ENCODE results near the gene PNPLA3.

DNA sequence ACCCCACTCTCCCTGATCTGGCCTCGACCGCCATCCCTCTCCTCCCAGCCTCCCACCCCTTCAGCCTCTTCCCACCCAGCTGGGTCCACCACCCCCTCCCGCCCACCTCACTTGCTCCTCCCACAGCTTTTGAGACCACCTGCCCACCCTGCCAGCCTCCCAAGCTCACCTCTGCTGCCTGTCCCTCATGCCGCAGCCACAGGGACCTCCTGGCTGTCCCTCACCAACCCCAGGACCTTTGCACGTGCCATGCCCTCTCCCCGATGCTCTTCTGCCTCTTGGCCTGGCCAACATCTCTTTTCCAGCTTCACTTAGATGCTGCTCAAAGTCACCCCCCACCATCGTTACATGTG is 38.3 kb upstream of the PNPLA3 start:
- TF ChIP-seq POLR2A (IDR thresholded peaks at IDR 0.05), result no peak
- TF ChIP-seq, protein P1, sequence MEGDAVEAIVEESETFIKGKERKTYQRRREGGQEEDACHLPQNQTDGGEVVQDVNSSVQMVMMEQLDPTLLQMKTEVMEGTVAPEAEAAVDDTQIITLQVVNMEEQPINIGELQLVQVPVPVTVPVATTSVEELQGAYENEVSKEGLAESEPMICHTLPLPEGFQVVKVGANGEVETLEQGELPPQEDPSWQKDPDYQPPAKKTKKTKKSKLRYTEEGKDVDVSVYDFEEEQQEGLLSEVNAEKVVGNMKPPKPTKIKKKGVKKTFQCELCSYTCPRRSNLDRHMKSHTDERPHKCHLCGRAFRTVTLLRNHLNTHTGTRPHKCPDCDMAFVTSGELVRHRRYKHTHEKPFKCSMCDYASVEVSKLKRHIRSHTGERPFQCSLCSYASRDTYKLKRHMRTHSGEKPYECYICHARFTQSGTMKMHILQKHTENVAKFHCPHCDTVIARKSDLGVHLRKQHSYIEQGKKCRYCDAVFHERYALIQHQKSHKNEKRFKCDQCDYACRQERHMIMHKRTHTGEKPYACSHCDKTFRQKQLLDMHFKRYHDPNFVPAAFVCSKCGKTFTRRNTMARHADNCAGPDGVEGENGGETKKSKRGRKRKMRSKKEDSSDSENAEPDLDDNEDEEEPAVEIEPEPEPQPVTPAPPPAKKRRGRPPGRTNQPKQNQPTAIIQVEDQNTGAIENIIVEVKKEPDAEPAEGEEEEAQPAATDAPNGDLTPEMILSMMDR (IDR thresholded peaks at IDR 0.05), result no peak
- TF ChIP-seq POLR2AphosphoS5 (IDR thresholded peaks at IDR 0.05), result no peak
- TF ChIP-seq EP300 (IDR thresholded peaks at IDR 0.05; ENCODE audit: low read depth), result no peak

All from transverse colon (tissue), 4 donors.